HL-60 (cell line): ENCODE measurements around the gene DENND4B.
"Not testable (repeated sequence)": the region's sequence is repeated elsewhere in the genome, so short reads cannot be mapped to it uniquely, and the experiment has no call there.

ENCODE experiments used
- DNase-seq, 2 experiments: peaks; one replicate each; pipeline ENCODE4 v3.0.0-alpha.2; 2010 to 2020; ENCODE audit warnings: low read depth in 1 of 2, low spot score in 1 of 2
- H3K27ac ChIP-seq: fragments of 250-450 bp; sonication (Bioruptor Pico); replicated peaks from 2 replicates; pipeline ENCODE4 v1.5.1; 2020; ENCODE audit warnings: mild to moderate bottlenecking, moderate library complexity
- H3K27me3 ChIP-seq: fragments of 250-450 bp; sonication (Bioruptor Pico); 2 replicates; pipeline ENCODE4 v1.5.1; 2021; ENCODE audit warnings: mild to moderate bottlenecking, moderate library complexity; ENCODE audit not compliant: insufficient read depth, poor library complexity, severe bottlenecking
- H3K4me3 ChIP-seq: replicated peaks from 2 replicates; pipeline ENCODE4 v1.5.1; 2011; ENCODE audit warnings: mild to moderate bottlenecking, control low read depth, low read length; ENCODE audit not compliant: insufficient read depth
- CTCF ChIP-seq: IDR thresholded peaks from one replicate; pipeline ENCODE4 v1.5.1; 2011; ENCODE audit warnings: low read length, control low read depth, inconsistent platforms; ENCODE audit not compliant: insufficient read depth
- GABPA ChIP-seq: IDR thresholded peaks from 2 replicates; pipeline ENCODE4 v1.6.1; 2012; ENCODE audit warnings: low read depth
- POLR2AphosphoS5 ChIP-seq: IDR thresholded peaks from 2 replicates; pipeline ENCODE4 v1.6.1; 2012; ENCODE audit warnings: low read depth
- REST ChIP-seq: IDR thresholded peaks from 2 replicates; pipeline ENCODE4 v1.6.1; 2012; ENCODE audit warnings: low read depth; ENCODE audit not compliant: insufficient replicate concordance
- SPI1 ChIP-seq: IDR thresholded peaks from 2 replicates; pipeline ENCODE4 v1.6.1; 2012; ENCODE audit warnings: low read depth, mild to moderate bottlenecking, borderline replicate concordance

The DENND4B gene

GRCh38 chr1:153981735-153982134, 35.2 kb upstream of the DENND4B start:
- peak; percentile 52; the same call in 1 of the 2 replicates for TF ChIP-seq SPI1
- H3K4me3 ChIP-seq, DNase-seq, H3K27me3 ChIP-seq, H3K27ac ChIP-seq: not testable (repeated sequence)

GRCh38 chr1:153979091-153979490, 32.6 kb upstream of the DENND4B start:
- H3K27me3 ChIP-seq, H3K27ac ChIP-seq, H3K4me3 ChIP-seq, DNase-seq: not testable (repeated sequence)

- no peaks in the 10 kb centered on the region for H3K27me3 ChIP-seq
- DNase-seq: no peak
- TF ChIP-seq GABPA (no peak), REST (no peak), SPI1 (no peak), CTCF (no peak), POLR2AphosphoS5 (no peak)
- H3K27ac ChIP-seq: peak overlapping the region; percentile 86
- H3K4me3 ChIP-seq: peak overlapping the region; percentile 77
Observed at GRCh38 chr1:153978274-153978909, 31.9 kb upstream of the DENND4B start.

GRCh38 chr1:153977250-153978240, 31.0 kb upstream of the DENND4B start, which contains the start of gene JTB:
TSS of gene JTB (minus strand) at chr1:153977674. CDS start at chr1:153977252, 422 bp downstream.
- H3K27ac ChIP-seq: peak within 1 kb of the TSS; percentile 86
- peak; percentile 84 to 91 for DNase-seq
- TF ChIP-seq CTCF (no peak), REST (peak; percentile 60), GABPA (0 out of 2 replicates have a peak, but pooled peaks have one; percentile 4), POLR2AphosphoS5 (peak; percentile 70), SPI1 (no peak)
- H3K4me3 ChIP-seq: peak within 1 kb of the TSS; percentile 77
- H3K27me3 ChIP-seq: no peaks in the 10 kb centered on the region
